HG03354 (cell line): ENCODE data around the gene FCHO1.
A peak's percentile ranks its signal among the peaks of the same experiment; 100 is the strongest.
"Not testable (repeated sequence)": the region's sequence is repeated elsewhere in the genome, so short reads cannot be mapped to it uniquely, and the experiment has no call there.

Experiments used
- ATAC-seq: cut with Tn5 transposase; IDR thresholded peaks from one replicate; pipeline ENCODE4 v1.9.1; 2021; ENCODE audit warnings: mild to moderate bottlenecking; ENCODE audit not compliant: unreplicated experiment, poor library complexity, severe bottlenecking

The FCHO1 gene

GRCh38 chr19:17758515-17758914 lies 7.2 kb downstream of the FCHO1 start:
- ATAC-seq, result no peak

GRCh38 chr19:17761148-17761547 lies 9.9 kb downstream of the FCHO1 start:
- ATAC-seq, result no peak

GRCh38 chr19:17762505-17763229 lies 11.4 kb downstream of the FCHO1 start:
- no peak for ATAC-seq

- ATAC-seq, result no peak
These were observed 13.1 kb downstream of the FCHO1 start for GRCh38 chr19:17764348-17764747.

GRCh38 chr19:17765069-17765618 lies 13.9 kb downstream of the FCHO1 start:
- no peak for ATAC-seq

GRCh38 chr19:17766543-17767131 lies 15.4 kb downstream of the FCHO1 start:
- ATAC-seq, result no peak

- ATAC-seq, result no peak
These were observed 16.3 kb downstream of the FCHO1 start for GRCh38 chr19:17767559-17767958.

- no peak for ATAC-seq
These were observed 19.3 kb downstream of the FCHO1 start for GRCh38 chr19:17770613-17771012.

- no peak for ATAC-seq
These were observed 20.9 kb downstream of the FCHO1 start for GRCh38 chr19:17772172-17772571.

- ATAC-seq, result no peak
These were observed 24.1 kb downstream of the FCHO1 start for GRCh38 chr19:17775245-17775927.

- peak; percentile 66 for ATAC-seq
These were observed 24.9 kb downstream of the FCHO1 start for GRCh38 chr19:17775991-17776803.

- not testable (repeated sequence) for ATAC-seq
These were observed 26.6 kb downstream of the FCHO1 start for GRCh38 chr19:17777840-17778239.

- ATAC-seq, result no peak
These were observed 27.1 kb downstream of the FCHO1 start for GRCh38 chr19:17778251-17778967.

GRCh38 chr19:17778968-17779929 lies 28.0 kb downstream of the FCHO1 start:
- no peak for ATAC-seq

GRCh38 chr19:17780781-17781180 lies 29.5 kb downstream of the FCHO1 start:
- no peak for ATAC-seq

- not testable (repeated sequence) for ATAC-seq
These were observed 32.4 kb downstream of the FCHO1 start for GRCh38 chr19:17783721-17784120.

- ATAC-seq, result no peak
These were observed 33.1 kb downstream of the FCHO1 start for GRCh38 chr19:17784201-17785008.
